ENCODE measurements around the gene ZNF473.

Gene ZNF473

DNA sequence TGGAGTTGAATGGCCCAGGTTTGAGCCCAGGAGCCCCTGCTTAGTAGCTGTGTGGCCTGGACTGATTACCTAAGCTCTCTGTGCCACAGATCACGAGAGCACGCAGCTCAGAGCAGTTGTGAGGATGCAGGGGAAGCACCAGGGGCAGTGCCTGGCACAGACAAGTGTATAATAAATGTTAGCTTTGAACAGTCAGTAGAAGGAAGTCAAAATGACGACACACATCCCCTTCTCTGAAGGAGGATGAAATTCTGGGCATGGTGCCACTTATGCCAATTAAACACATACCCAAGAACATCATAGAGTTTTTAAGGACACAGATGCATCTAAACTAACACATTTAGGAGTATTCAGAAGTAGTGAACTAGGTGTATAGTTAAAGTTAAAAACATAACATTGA lies 39.9 kb upstream of the ZNF473 start:
- Histone ChIP-seq H3K4me2 (ENCODE audit: low read length) (no peak overlapping the region), H3K9ac (ENCODE audit: low read length) (no peak overlapping the region), H4K20me1 (ENCODE audit: insufficient read depth, low read length) (peaks cover 31% of the 10 kb centered on the region), H3K27ac (ENCODE audit: low read length) (no peak overlapping the region), H3K4me3 (ENCODE audit: low read length) (no peak overlapping the region), H2AFZ (ENCODE audit: low read depth, low read length) (no peak overlapping the region), H3K9me3 (ENCODE audit: insufficient read depth, low read length) (no peaks in the 10 kb centered on the region), H3K36me3 (replicated peaks; ENCODE audit: low read depth, low read length) (peaks cover 3% of the 10 kb centered on the region), H3K79me2 (ENCODE audit: low read length) (no peaks in the 10 kb centered on the region), H3K4me1 (ENCODE audit: low read length) (no peaks in the 10 kb centered on the region), H3K27me3 (ENCODE audit: low read depth, low read length) (no peaks in the 10 kb centered on the region)
- no peak for TF ChIP-seq CTCF (IDR thresholded peaks at IDR 0.05; ENCODE audit: low read depth, low read length)
- TF ChIP-seq EZH2phosphoT487 (IDR thresholded peaks at IDR 0.05; ENCODE audit: low read depth): no peak

- Histone ChIP-seq H3K4me2 (ENCODE audit: low read length) (no peak overlapping the region), H3K27ac (ENCODE audit: low read length) (no peak overlapping the region), H3K4me3 (ENCODE audit: low read length) (no peak overlapping the region), H3K9ac (ENCODE audit: low read length) (no peak overlapping the region), H3K36me3 (replicated peaks; ENCODE audit: low read depth, low read length) (peaks cover 3% of the 10 kb centered on the region), H3K79me2 (ENCODE audit: low read length) (no peaks in the 10 kb centered on the region), H3K9me3 (ENCODE audit: insufficient read depth, low read length) (no peaks in the 10 kb centered on the region), H3K4me1 (ENCODE audit: low read length) (no peaks in the 10 kb centered on the region), H3K27me3 (ENCODE audit: low read depth, low read length) (no peaks in the 10 kb centered on the region), H2AFZ (ENCODE audit: low read depth, low read length) (no peak overlapping the region), H4K20me1 (ENCODE audit: insufficient read depth, low read length) (peaks cover 31% of the 10 kb centered on the region)
- TF ChIP-seq CTCF (IDR thresholded peaks at IDR 0.05; ENCODE audit: low read depth, low read length) (no peak), EZH2phosphoT487 (IDR thresholded peaks at IDR 0.05; ENCODE audit: low read depth) (no peak)
Measured at GRCh38 chr19:49986354-49986753, 39.5 kb upstream of the ZNF473 start.

DNA sequence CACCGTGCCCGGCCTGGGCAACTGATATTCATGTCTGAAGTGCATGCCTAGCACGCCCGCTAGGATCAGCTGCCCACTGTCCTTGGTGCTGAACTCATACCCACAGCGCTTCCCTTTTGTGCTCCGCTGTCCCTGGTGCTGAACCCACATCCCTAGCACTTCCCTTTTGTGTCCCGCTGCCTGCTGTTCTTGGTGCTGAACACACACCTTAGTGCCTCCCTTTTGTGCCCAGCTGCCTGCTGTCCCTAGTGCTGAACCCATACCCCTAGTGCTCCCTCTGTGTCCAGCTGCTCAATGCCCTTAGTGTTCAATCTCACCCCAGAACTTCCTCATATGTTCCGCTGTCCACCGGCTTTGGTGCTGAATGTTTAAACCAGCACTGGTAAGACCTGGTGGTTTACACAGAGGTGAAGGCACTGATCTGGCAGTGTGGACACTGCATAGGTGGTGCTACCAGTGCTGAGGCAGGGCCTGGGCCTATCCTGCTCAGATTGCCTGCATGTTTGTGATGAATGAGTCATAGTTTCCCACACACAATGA lies 38.6 kb upstream of the ZNF473 start:
- no peak overlapping the region for H3K4me3 ChIP-seq (ENCODE audit: low read length)
- H3K27me3 ChIP-seq (ENCODE audit: low read depth, low read length): no peaks in the 10 kb centered on the region
- H3K4me2 ChIP-seq (ENCODE audit: low read length): no peak overlapping the region
- H2AFZ ChIP-seq (ENCODE audit: low read depth, low read length): no peak overlapping the region
- H3K4me1 ChIP-seq (ENCODE audit: low read length): no peaks in the 10 kb centered on the region
- H3K9me3 ChIP-seq (ENCODE audit: insufficient read depth, low read length): no peaks in the 10 kb centered on the region
- no peak overlapping the region for H3K9ac ChIP-seq (ENCODE audit: low read length)
- H3K36me3 ChIP-seq (replicated peaks; ENCODE audit: low read depth, low read length): peaks cover 8% of the 10 kb centered on the region
- no peaks in the 10 kb centered on the region for H3K79me2 ChIP-seq (ENCODE audit: low read length)
- H4K20me1 ChIP-seq (ENCODE audit: insufficient read depth, low read length): peaks cover 31% of the 10 kb centered on the region
- TF ChIP-seq CTCF (IDR thresholded peaks at IDR 0.05; ENCODE audit: low read depth, low read length) (no peak), EZH2phosphoT487 (IDR thresholded peaks at IDR 0.05; ENCODE audit: low read depth) (no peak)
- no peak overlapping the region for H3K27ac ChIP-seq (ENCODE audit: low read length)

DNA sequence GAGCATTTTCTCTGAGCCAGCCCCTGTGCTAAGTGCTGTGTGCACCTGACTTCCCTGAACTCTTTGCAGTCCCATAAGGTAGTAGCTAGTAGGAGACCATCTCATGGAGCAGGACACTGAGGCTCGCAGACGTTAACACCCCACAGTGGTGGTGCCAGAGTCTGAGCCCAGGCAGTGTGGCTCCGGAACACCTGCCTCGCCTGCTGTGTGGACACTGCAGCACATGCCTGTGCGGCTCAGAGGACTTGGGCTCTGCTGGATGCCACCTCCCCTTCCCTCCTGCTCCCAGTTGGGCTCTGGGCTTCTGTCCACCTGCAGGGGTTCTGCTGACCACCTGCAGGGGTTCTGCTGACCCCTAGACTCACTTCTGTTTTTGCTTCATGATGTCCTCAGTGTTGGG lies 37.8 kb upstream of the ZNF473 start:
- Histone ChIP-seq H3K27ac (ENCODE audit: low read length) (no peak overlapping the region), H3K4me3 (ENCODE audit: low read length) (no peak overlapping the region), H3K36me3 (replicated peaks; ENCODE audit: low read depth, low read length) (peaks cover 15% of the 10 kb centered on the region), H3K9me3 (ENCODE audit: insufficient read depth, low read length) (no peaks in the 10 kb centered on the region), H4K20me1 (ENCODE audit: insufficient read depth, low read length) (peaks cover 31% of the 10 kb centered on the region), H3K4me1 (ENCODE audit: low read length) (no peaks in the 10 kb centered on the region), H3K4me2 (ENCODE audit: low read length) (no peak overlapping the region), H2AFZ (ENCODE audit: low read depth, low read length) (no peak overlapping the region), H3K27me3 (ENCODE audit: low read depth, low read length) (no peaks in the 10 kb centered on the region), H3K79me2 (ENCODE audit: low read length) (no peaks in the 10 kb centered on the region), H3K9ac (ENCODE audit: low read length) (no peak overlapping the region)
- TF ChIP-seq EZH2phosphoT487 (IDR thresholded peaks at IDR 0.05; ENCODE audit: low read depth) (no peak), CTCF (IDR thresholded peaks at IDR 0.05; ENCODE audit: low read depth, low read length) (no peak)

Measured in OCI-LY3 (cell line).